Adrenal gland (tissue), 5 donors: ENCODE data around the gene CAMSAP2.

ENCODE experiments used
- POLR2A ChIP-seq, 2 donors: fragments of 450-650 bp; IDR thresholded peaks; one replicate each; pipeline ENCODE4 v1.6.1; 2017; ENCODE audit warnings: antibody characterized with exemption in 2 of 2, mild to moderate bottlenecking in 2 of 2, moderate library complexity in 1 of 2
- TF ChIP-seq, protein P1 (sequence below), 6 experiments: fragments of 450-650 bp in 4 of 6; fragments of 200-600 bp in 2 of 6; sonication (generic) in 1 of 6; IDR thresholded peaks; 1 replicate in 5 of 6; 2 replicates in 1 of 6; pipeline versions ENCODE4 v1.5.1 to v1.8.0; 2016 to 2021; ENCODE audit warnings: antibody characterized with exemption in 6 of 6, mild to moderate bottlenecking in 2 of 6, moderate library complexity in 1 of 6
- donor health status: DM: no; HTN: no; CAD: no.

GRCh38 chr1:200873671-200874397 is 135.1 kb downstream of the CAMSAP2 start:
- TF ChIP-seq, protein P1, sequence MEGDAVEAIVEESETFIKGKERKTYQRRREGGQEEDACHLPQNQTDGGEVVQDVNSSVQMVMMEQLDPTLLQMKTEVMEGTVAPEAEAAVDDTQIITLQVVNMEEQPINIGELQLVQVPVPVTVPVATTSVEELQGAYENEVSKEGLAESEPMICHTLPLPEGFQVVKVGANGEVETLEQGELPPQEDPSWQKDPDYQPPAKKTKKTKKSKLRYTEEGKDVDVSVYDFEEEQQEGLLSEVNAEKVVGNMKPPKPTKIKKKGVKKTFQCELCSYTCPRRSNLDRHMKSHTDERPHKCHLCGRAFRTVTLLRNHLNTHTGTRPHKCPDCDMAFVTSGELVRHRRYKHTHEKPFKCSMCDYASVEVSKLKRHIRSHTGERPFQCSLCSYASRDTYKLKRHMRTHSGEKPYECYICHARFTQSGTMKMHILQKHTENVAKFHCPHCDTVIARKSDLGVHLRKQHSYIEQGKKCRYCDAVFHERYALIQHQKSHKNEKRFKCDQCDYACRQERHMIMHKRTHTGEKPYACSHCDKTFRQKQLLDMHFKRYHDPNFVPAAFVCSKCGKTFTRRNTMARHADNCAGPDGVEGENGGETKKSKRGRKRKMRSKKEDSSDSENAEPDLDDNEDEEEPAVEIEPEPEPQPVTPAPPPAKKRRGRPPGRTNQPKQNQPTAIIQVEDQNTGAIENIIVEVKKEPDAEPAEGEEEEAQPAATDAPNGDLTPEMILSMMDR (IDR thresholded peaks at IDR 0.05) = no peak
- no peak for TF ChIP-seq POLR2A (IDR thresholded peaks at IDR 0.05)
